GM21737 (cell line): ENCODE measurements around the gene PLCH1.

Experiments
- ATAC-seq: cut with Tn5 transposase; IDR thresholded peaks from one replicate; pipeline ENCODE4 v1.9.1; 2021; ENCODE audit warnings: mild to moderate bottlenecking, moderate library complexity; ENCODE audit not compliant: unreplicated experiment

Gene PLCH1

DNA sequence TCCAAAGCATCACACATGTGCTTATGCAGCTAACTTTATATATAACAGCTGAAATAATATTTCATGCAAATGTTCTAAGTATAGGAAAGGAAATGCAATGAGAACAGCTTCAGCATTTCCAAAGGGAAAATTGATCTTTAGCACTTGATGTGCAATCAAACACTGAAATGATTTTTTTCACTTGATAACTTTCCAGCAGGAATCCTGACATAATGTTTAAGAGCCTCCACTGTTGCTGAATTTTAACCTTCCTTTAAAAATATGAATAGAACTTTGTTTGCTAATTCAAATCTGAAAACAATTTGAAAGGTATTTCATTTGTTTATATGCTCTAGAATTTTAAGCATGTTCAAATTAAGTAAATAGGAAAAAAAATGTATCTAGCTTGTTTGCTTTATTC lies 354.5 kb downstream of the PLCH1 start:
- no peak for ATAC-seq

DNA sequence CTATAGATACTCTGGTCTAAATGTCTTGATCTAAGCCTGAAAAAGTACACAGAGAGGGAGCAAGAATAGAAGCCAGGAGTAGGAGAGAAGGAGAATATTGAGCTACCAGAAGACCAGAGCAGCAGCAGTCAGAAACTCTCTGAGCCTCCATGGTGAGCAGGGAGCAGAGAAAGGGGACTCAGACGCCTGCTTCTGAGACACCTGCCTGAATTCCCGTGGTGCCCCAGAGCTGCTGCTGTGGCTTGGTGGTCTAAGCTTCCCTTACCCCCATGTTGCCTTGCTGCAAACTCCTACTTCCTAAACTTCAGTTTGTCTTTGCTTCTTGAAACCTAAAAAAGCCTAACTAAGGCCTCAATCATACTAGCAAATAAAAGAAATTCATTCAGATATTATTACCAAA lies 356.5 kb downstream of the PLCH1 start:
- no peak for ATAC-seq

DNA sequence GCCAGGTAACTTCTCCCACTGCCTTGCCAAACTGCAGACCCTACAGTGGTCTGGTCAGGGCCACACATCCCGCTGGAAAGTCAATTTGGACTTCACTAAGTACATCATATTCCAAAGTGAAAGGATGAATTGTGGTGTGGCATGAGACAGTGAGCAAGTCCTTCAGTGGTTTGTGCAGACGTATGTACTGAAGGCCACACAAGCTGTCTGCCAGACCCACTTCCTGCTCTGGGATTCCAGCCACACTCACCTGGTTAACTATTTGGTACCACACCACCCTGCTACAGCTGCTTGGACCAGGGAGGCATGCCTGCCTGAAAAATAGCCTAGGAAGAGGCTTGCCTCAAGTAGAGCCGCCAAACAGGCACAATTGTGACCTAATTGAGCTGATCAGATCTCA lies 357.3 kb downstream of the PLCH1 start:
- no peak for ATAC-seq

DNA sequence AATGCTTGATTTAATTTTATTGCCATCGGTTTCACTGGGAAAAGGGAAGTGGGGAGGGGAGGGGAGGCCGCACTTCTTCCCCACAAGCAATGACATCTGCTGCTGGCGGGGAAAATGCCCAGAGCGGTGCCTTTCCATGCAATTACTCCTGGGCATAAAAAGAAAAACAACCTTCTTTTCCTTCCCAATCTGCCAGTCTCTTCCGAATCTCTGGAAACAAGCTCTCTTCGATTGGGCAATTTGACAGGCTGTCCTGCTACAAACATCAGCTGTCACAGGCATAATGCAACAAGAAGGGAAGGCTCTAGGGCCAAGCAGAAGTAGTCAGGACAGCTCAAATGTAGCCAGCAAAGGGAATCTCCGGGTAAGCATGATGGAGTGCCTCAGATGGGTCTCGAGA lies 358.0 kb downstream of the PLCH1 start:
- no peak for ATAC-seq

DNA sequence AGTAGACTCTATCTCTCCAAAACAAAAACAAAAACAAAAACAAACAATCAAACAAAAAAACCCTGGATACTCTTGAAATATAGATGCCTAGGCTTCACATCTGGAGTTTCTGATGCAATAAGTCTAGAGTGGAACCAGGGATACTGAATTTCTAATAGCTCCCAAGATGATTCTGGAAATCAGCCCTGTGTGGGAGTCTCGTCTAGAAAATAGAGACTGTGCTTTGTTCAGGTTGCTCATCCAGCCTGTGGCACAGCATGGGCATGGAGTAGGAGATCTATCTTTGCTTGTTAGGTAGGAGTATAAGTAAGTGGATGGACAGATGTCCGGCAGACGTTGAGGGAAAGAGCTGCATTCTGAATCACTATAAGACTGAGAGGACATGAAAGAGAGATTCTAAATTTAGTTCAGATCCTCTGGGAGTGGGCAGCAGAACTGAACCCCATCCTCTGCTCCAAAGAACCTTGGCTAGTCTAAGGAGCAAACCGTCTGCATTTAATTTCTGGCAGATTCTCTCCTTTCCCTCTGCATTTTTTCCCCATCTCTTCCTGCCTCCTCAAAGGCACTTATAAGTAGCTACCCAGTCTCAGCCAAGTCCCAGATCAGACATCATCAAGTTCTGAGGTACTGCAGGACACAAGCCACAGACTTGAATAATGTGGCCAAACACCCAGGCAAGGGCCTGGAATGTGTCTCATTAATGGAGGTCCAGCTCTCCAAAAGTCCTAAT lies 358.8 kb downstream of the PLCH1 start:
- ATAC-seq, result no peak

DNA sequence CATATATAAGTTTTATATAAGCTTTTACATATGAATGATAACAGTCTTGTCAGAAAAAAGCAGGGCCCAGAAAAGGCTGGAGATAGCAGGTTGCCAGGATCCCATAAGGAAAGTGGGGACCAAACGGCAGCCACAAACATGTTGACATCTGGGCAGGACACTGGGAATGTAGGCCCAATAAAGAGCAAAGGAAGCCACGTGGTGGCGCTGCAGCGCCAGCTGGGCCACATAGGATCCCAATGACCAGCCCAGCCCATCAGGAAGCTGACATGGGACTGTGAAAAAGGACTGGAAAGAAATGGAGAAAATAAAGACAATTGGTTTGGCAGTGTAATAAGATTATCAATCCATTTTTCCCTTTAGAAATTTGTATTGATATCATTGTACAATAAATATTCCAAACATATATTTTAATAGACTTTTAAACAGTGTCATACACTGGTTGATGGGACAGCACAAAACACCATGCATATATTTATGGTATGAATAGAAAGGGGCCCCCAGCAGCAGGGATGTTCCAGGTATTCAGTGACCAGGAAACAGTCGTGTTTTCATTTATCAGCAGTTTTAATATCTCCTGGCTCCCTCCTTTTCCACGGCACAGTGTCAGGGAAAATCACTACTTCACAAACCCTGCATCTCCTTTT lies 362.4 kb downstream of the PLCH1 start:
- no peak for ATAC-seq

DNA sequence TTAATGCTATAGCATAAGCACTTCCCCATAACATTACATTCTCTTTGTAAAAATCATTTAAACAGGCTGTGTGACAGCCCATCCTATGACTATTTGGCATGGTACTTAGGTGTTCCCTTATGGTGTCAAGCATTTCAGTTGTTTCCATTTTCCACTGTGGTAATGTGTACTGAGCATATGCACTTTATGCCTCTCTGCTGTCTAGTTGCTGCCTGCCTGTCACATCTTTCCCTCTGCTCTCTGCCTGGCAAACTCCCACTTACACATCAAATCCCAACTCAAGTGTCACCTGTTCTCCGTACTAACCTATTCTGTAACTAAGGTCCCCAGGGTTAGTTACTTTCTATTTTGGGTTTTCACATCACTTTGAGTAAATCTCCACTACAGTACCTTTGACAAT lies 367.0 kb downstream of the PLCH1 start:
- ATAC-seq, result no peak

DNA sequence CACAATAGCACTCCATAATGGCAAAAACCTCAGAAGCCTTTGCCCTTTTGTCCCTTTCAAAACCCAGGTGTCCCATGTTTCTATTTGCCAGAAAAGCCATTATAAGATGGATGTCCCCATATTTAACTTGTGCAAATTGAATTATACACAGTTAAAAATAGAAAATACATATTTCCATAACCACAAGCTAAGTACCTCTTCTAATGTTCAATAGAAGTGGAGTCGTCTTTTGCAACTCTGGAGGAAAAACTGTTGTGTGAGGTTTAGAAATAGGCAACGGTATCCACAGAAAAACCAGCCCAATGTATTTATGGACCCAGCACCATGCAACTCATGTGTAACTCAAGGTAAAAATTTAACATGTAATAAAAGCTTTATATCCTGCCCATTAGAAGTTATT lies 367.8 kb downstream of the PLCH1 start:
- ATAC-seq, result no peak

DNA sequence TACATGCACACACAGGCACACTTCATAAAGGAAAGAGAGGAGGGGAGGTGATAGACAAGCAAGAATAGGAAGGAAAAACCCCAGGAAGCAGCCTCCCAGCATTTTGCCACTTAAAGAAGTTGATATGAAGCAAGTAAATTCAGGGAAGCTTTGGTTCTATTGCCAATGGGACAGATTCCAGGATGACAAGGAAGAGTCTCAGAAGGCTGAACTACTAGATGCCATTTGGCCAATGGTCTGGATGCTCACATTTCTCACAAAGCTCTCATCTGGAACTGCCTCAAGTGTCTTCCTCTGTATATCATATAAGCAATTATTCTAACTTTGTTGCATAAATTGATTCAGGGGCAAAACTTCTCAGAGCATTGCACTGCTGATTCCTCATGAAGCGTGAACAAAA lies 372.6 kb downstream of the PLCH1 start:
- ATAC-seq, result no peak

DNA sequence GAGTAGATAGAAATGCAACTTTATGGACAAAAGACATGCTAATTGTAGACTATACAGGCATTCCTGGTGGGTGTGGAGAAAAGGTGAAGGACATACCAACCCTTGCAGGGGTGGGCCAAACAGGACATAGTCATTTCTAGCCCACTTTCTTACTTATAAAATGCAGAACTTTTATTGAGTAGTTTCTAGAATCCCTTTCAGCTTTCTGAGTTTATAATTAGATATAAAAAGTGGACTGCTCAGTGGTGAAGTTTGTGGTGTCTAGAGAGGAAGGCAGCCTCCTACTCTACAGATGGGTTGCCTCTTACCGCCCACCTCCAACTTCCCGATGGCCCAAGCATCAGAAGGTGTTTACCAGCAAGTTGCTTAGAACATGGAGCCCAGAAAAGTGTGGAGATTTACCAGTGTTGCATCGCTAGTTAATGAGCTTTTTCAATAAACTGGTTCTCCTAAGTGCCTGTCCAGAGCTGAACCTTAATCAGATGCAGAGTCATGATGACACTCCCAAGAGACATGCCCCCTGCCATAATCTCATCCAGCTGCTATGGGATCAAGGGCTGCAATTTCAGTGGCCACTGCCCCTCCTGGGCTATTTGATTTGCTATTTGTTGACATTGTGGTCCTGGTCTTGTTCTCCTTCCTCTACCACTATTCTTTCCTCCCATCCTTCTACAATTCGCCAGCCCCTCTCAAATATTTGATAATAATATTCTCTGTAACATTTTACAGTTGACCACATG lies 373.9 kb downstream of the PLCH1 start:
- no peak for ATAC-seq

DNA sequence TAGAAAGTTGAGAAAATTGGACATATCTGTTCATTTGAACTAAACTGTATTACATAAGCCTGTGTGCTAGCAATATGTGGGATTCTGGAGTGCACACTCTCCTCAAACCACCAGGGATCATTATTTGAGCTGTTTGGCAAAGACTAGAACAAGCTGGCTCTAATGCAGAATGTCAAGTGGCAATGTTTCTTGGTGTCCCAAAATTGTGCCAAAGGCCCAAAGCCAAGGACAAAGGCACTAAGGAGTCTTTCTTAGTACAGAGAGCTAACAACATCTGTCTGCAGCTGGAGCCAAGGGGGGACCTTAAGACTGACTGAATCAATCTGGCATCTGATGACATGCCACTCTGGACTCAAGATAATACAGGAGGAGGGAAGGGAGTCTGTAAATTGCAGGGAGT lies 374.7 kb downstream of the PLCH1 start:
- ATAC-seq, result no peak

DNA sequence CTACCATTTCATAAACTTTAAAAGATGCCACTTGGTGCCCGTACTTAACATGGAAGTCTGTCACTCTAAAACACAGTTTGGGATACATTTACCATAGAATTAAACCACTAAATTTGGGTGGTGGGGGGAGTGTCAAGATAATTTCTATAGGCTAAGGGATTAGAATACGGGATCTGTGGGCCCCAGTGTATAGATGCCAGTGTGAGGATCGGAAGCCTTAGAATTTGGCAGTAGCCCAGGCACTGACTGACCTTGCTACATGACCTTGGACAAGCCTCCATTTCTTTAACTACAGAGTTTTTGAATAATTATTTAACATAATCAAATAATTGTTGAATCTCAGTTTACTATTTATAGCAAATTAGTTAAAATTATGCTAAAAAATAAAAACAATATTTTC lies 375.1 kb downstream of the PLCH1 start:
- no peak for ATAC-seq

DNA sequence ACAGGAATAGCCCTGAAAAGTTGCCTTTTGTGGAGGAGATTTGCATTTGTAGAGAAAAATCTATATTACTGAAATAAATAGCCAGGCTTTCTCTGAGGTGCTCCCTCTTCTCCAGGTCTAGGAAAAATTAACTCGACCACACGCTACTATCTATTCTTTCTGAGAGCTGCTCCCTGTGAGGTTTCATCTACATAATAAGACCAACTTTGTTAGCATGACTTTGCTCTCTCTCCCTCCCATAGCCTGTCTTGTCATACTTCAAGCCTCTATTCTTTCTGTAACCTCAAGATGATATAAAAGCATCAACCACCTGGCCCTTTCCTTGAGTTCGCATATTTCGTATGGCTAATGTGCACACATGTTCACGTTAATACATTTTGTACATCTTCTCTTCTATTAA lies 375.6 kb downstream of the PLCH1 start:
- ATAC-seq, result no peak

DNA sequence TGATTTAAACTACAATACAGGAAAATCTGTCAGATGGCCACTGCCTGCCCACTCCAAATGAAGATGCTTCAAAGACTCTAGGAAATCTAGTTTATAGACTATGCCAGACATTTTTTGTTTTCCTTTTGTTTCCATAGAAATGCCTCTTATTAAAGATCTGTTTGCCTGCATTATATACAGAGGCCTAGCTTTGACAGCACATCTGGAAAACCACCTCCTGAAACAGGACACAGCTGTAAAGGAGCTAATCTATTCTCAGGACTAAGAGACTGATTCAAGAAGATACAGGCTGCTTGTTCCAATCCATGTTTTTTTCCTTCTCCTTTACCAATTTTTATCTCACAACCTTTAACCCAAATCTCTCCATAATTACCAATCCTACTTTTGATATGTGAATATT lies 376.1 kb downstream of the PLCH1 start:
- ATAC-seq, result no peak

DNA sequence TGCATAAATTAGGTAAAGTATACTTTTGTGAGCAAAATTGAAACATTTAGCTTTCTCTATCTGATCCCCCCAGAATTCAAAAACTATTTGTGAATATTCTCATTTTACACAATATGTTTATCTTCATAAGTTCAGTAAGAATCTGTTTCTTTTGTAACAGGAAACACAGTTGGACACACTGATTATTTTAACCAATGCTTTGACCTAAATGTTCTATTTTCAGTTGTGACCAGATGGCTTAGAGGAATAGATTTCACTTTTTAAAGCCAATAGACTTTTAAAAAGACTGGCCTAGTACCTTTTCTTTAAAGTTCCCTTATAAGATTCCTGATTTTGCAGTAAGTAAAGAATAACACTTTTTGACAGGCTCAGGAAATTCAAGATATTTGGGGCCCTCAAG lies 377.4 kb downstream of the PLCH1 start:
- ATAC-seq, result no peak

DNA sequence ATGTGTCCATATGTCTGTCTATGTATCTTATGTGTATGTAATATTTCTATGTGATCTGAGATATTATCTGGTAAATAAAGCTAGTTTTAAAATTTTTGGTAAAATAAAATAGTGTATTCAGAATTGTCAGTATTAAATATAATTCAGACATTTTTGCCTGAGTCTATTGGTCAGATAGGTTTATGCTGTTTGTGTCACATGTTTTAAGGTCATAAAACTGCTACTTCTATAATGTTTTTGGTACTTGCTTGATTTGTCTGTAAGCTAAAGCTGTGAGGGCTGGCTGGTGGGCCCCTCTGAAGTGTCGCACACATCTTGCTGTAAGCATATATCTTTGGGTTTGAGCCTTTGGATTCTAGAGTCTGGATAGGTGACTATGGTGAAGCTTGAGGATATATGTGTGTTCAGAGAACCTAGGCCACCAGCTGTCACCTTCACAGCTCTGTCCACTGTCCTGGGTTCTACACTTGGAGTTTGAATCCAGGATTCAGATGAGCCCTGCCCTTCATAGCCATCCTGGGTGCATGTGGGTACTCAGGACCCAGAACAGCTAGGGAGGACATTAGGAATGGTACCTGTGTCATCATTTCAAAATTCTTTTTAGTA lies 379.6 kb downstream of the PLCH1 start:
- no peak for ATAC-seq

DNA sequence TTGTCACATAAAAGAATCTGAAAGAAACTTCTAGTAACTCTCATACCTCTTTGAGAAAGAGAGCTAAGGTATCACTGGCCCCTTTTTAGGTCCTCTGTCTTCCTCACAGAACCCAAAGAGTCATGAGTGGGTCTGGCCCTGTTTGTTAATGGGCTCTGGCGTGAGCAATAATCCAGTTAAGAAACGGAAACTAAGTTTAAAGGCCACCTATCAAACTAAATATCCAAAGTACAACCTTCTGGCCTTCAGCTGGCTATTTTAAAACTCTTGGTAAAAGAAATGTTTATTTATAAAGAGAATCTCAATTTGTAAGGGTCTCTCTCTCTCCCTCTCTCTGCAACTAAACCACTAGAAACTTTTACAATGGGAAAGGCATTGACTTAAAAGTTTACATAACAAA lies 380.4 kb downstream of the PLCH1 start:
- ATAC-seq, result no peak

DNA sequence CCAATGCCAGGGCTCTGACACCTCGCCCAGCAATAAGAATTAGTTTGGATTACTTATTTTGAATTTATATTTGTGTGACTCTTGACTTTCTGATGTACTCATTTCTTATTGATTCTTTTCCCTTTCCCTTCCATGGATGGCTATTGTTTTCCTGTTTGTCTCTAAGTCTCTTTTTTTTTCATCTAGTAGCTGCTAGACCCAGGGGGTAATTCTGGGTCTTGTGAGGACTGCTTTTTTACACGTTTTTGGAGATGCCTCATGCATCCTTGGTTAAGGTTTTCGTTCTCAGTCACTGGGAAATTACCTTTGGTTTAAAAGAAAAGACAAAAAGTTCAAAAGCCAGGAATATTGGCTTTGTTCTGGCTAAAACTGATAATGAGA lies 381.2 kb downstream of the PLCH1 start:
- no peak for ATAC-seq

DNA sequence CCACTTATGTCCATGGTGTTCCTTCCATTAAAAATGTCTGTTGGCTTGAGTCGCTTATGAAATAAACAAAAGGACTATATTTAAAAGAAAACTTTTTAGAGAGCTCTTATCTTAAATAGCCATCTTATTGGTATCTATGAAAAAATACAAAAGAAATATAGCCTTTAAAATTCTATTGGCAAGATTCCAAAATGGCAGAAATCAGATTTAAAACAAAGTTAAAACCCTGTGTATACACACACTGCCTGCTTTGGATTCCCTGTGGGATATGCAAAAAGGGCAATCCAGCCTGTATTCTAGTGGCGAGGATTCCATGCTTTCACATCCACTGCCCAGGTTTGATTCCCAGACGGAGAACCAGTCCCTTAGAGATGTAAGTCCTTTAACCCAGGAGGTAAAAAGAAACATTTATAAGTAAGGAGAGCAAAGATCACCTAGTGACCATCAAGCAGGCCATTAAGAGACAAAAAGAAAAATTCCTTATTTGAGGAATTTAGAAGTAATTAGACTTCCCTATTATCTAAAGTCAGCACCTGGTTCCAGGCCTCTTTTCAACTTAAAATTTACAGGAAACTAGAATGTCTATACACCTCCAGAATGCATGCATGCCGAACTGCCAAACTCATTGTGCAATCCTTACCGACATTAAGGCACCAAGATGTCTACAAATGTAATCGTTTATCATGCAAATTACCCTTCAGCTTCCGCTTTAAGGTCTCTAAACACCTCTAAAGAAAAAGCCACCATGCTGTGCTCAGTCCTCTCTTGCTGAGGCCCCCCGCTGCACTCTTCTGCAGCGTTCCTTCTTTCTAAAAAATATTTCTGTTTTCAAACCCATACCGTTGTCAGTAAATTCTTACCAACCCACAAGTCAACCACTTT lies 381.8 kb downstream of the PLCH1 start:
- ATAC-seq, result no peak

DNA sequence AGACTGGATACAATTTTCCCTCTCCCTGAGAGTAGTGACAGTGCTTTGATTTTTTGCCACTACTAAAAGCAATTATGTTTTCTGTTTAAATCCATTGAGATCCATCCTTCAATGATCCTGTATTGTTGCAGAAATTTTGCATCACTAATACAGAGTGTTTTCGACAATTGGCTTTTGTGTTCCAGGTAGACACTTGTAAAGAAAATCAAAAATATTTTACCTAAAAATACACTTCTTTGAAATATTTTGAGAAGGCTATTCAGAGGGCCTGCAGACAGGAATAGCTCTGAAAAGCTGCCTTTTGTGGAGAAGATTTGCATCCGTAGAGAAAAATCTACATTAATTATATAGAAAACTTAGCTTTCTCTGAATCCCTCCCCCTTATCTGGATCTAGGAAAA lies 384.6 kb downstream of the PLCH1 start:
- no peak for ATAC-seq
